ENCODE data around the gene CFAP157.

Gene CFAP157

GRCh38 chr9:127690735-127691134 is 16.1 kb upstream of the CFAP157 start:
- TF ChIP-seq CTCF (conservative IDR thresholded peaks at IDR 0.05; ENCODE audit: control insufficient read depth, insufficient read depth, low read depth, low read length), result no peak
- H3K4me3 ChIP-seq (ENCODE audit: control insufficient read depth, low read depth, low read length), result no peak overlapping the region
- DNase-seq (ENCODE audit: low read depth), result no peak

- DNase-seq (ENCODE audit: low read depth), result no peak
- TF ChIP-seq CTCF (conservative IDR thresholded peaks at IDR 0.05; ENCODE audit: control insufficient read depth, insufficient read depth, low read depth, low read length), result no peak
- no peak overlapping the region for H3K4me3 ChIP-seq (ENCODE audit: control insufficient read depth, low read depth, low read length)
These were observed 14.7 kb upstream of the CFAP157 start for GRCh38 chr9:127692071-127692470.

GRCh38 chr9:127693143-127693542 is 13.6 kb upstream of the CFAP157 start:
- H3K4me3 ChIP-seq (ENCODE audit: control insufficient read depth, low read depth, low read length), result no peak overlapping the region
- TF ChIP-seq CTCF (conservative IDR thresholded peaks at IDR 0.05; ENCODE audit: control insufficient read depth, insufficient read depth, low read depth, low read length), result no peak
- DNase-seq (ENCODE audit: low read depth), result no peak

- no peak for TF ChIP-seq CTCF (conservative IDR thresholded peaks at IDR 0.05; ENCODE audit: control insufficient read depth, insufficient read depth, low read depth, low read length)
- no peak for DNase-seq (ENCODE audit: low read depth)
These were observed 13.1 kb upstream of the CFAP157 start for GRCh38 chr9:127693697-127694096.

GRCh38 chr9:127694890-127695720 is 11.7 kb upstream of the CFAP157 start:
- no peak for TF ChIP-seq CTCF (conservative IDR thresholded peaks at IDR 0.05; ENCODE audit: control insufficient read depth, insufficient read depth, low read depth, low read length)
- DNase-seq (ENCODE audit: low read depth), result peak; percentile 53
- no peak overlapping the region for H3K4me3 ChIP-seq (ENCODE audit: control insufficient read depth, low read depth, low read length)

More at GRCh38 chr9:127693697-127694096, 13.1 kb upstream of the CFAP157 start:
- H3K4me3 ChIP-seq (ENCODE audit: control insufficient read depth, low read depth, low read length), result no peak overlapping the region

- DNase-seq (ENCODE audit: low read depth), result no peak
- no peak overlapping the region for H3K4me3 ChIP-seq (ENCODE audit: control insufficient read depth, low read depth, low read length)
- TF ChIP-seq CTCF (conservative IDR thresholded peaks at IDR 0.05; ENCODE audit: control insufficient read depth, insufficient read depth, low read depth, low read length), result no peak
These were observed 9.2 kb upstream of the CFAP157 start for GRCh38 chr9:127697575-127697974.
